ENCODE data around the gene DNAJB6. TPM values are rescaled to one million over a fixed set of nuclear protein-coding genes. Genes with fewer than 3 reads are reported as not detected.

DNAJB6 gene
- total RNA-seq, 1 experiment from 2014 or later = 288 TPM

- no peak for TF ChIP-seq ERG (CRISPR knock-in tag; IDR thresholded peaks at IDR 0.05)
These were observed 85.5 kb downstream of the DNAJB6 start (continued) for GRCh38 chr7:157422279-157422678.

GRCh38 chr7:157423348-157423747 lies 86.5 kb downstream of the DNAJB6 start:
- no peak for ATAC-seq
- H3K27me3 Mint-ChIP-seq (ENCODE audit: low read depth) = no peaks in the 10 kb centered on the region
- H3K9me3 Mint-ChIP-seq = no peaks in the 10 kb centered on the region
- POLR2A ChIA-PET = no interaction called here
- H3K36me3 Mint-ChIP-seq = peaks cover 5% of the 10 kb centered on the region; the same call in 1 of the 2 replicates
- no peaks in the 10 kb centered on the region for H3K4me1 Mint-ChIP-seq
- peak overlapping the region; percentile 19; the same call in 1 of the 2 replicates for H3K27ac Mint-ChIP-seq
- no peak for TF ChIP-seq KAT7 (CRISPR knock-in tag; IDR thresholded peaks at IDR 0.05; ENCODE audit: borderline replicate concordance)
- no peak for TF ChIP-seq ZNF219 (CRISPR knock-in tag; IDR thresholded peaks at IDR 0.05; ENCODE audit: borderline replicate concordance)
- TF ChIP-seq MXD4 (CRISPR knock-in tag; IDR thresholded peaks at IDR 0.05; ENCODE audit: borderline replicate concordance) = no peak
- DNase-seq (ENCODE audit: low spot score) = no peak
- no peak overlapping the region for H3K4me3 Mint-ChIP-seq
- CTCF ChIA-PET = no interaction called here

GRCh38 chr7:157423886-157424565 lies 87.2 kb downstream of the DNAJB6 start:
- DNase-seq (ENCODE audit: low spot score) = no peak
- H3K27me3 Mint-ChIP-seq (ENCODE audit: low read depth) = no peaks in the 10 kb centered on the region
- H3K4me1 Mint-ChIP-seq = no peaks in the 10 kb centered on the region
- peaks cover 3% of the 10 kb centered on the region; the same call in 1 of the 2 replicates for H3K36me3 Mint-ChIP-seq
- 0 out of 2 replicates have a peak, but pooled peaks have one; percentile 3 for ATAC-seq
- H3K4me3 Mint-ChIP-seq = no peak overlapping the region
- CTCF ChIA-PET = no interaction called here
- TF ChIP-seq E2F5 (CRISPR knock-in tag; IDR thresholded peaks at IDR 0.05) (no peak), MLX (CRISPR knock-in tag; IDR thresholded peaks at IDR 0.05) (no peak), ZNF423 (CRISPR knock-in tag; IDR thresholded peaks at IDR 0.05) (no peak)
- POLR2A ChIA-PET = no interaction called here
- no peaks in the 10 kb centered on the region for H3K9me3 Mint-ChIP-seq
- H3K27ac Mint-ChIP-seq = no peak overlapping the region

- ATAC-seq = peak; percentile 54
- Mint-ChIP-seq H3K9me3 (no peaks in the 10 kb centered on the region), H3K4me1 (no peaks in the 10 kb centered on the region), H3K36me3 (peaks cover 3% of the 10 kb centered on the region; the same call in 1 of the 2 replicates), H3K27me3 (ENCODE audit: low read depth) (no peaks in the 10 kb centered on the region), H3K27ac (no peak overlapping the region), H3K4me3 (no peak overlapping the region)
- CTCF ChIA-PET = no interaction called here
- TF ChIP-seq HMGA2 (CRISPR knock-in tag; IDR thresholded peaks at IDR 0.05) (no peak), E2F5 (CRISPR knock-in tag; IDR thresholded peaks at IDR 0.05) (no peak), USF1 (CRISPR knock-in tag; IDR thresholded peaks at IDR 0.05) (no peak), PREB (CRISPR knock-in tag; IDR thresholded peaks at IDR 0.05; ENCODE audit: borderline replicate concordance) (no peak), ETV6 (CRISPR knock-in tag; IDR thresholded peaks at IDR 0.05) (no peak), ZNF416 (CRISPR knock-in tag; IDR thresholded peaks at IDR 0.05) (no peak), IRF2 (CRISPR knock-in tag; IDR thresholded peaks at IDR 0.05; ENCODE audit: borderline replicate concordance, low read depth) (no peak), ZNF396 (CRISPR knock-in tag; IDR thresholded peaks at IDR 0.05; ENCODE audit: borderline replicate concordance) (no peak), E2F1 (CRISPR knock-in tag; IDR thresholded peaks at IDR 0.05) (no peak)
- peak; percentile 33 for DNase-seq (ENCODE audit: low spot score)
- POLR2A ChIA-PET = no interaction called here
These were observed 88.4 kb downstream of the DNAJB6 start for GRCh38 chr7:157425137-157425731.

Measured in WTC11 (cell line).